Cerebellar nuclear complex (tissue), 1 donor: Measurements from ENCODE around the gene HAUS3.
"Not testable (repeated sequence)": the region's sequence is repeated elsewhere in the genome, so short reads cannot be mapped to it uniquely, and the experiment has no call there.

ENCODE experiments used
- DNase-seq, 2 experiments: peaks; one replicate each; lab custom pipeline; 2025; lab: John Stamatoyannopoulos, UW

HAUS3 gene

DNA sequence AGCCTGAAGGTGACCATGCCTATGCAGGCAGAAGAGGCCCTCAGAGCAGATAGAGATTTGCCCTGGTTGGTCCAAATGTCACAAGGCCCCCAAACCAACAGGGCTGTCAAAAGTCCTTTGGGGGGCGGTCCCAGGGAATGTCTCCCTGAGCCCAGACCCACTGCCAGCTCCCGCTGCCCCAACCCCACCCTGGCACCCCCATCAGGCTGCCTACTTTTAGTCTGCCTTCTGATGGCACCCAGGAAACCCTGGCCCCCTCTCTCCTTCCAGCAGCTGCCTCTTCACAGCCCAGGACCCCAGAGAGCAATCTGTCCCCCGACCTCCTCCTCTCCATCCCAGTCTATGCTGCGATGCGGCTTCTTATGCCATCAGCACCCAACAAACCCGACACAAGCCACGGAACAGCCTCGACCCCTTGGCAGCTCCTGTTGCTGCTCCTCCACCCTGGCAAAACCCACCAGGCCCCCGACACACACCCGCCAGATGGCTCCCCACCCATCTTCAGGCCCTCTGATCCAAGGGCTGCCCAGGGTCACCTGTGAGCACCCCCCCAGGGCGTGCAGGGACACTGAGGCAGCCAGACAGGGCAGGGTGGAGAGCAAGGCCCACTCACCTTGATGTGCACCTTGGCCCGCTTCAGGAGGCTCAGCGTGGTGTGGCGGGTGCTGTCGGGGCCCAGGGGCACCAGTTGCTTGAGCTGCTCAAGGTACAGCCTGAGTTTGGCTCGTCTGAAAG is 10.0 kb upstream of the HAUS3 start:
- DNase-seq = no peak

DNA sequence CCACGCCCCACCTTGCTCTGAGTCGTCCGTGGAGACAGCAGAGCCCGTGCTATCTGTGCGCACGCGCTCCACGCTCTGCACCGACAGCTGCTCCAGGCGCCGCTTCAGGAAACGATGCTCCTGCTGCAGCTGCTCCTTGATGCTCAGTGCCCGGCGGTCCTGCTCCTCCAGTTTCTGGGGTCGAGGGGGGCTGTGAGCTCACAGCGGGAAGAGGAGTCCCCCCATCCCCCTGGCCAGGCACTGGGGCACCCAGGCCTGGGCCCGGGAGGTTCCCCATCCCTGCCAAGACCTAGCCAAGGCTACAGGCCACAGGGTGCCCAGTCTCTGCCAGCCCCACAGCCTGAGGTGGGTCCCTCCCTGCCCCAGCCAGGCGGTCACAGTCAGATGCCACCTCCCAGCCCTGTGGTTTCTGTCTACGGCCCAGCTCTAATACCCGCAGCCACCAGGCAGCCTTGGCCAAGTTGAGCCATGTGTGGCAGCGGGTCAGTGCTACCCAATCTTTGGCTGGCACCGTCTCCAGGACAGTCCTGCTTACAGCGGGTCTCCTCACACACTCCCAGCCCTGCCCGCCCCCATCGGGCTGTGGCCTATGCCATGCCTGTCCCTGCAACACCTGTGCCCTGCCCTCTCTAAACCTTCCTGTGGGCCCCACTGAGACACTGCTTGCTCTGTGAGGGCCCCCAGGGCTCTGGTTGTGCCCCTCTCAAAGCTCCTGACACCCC is 9.3 kb upstream of the HAUS3 start:
- DNase-seq = no peak

DNA sequence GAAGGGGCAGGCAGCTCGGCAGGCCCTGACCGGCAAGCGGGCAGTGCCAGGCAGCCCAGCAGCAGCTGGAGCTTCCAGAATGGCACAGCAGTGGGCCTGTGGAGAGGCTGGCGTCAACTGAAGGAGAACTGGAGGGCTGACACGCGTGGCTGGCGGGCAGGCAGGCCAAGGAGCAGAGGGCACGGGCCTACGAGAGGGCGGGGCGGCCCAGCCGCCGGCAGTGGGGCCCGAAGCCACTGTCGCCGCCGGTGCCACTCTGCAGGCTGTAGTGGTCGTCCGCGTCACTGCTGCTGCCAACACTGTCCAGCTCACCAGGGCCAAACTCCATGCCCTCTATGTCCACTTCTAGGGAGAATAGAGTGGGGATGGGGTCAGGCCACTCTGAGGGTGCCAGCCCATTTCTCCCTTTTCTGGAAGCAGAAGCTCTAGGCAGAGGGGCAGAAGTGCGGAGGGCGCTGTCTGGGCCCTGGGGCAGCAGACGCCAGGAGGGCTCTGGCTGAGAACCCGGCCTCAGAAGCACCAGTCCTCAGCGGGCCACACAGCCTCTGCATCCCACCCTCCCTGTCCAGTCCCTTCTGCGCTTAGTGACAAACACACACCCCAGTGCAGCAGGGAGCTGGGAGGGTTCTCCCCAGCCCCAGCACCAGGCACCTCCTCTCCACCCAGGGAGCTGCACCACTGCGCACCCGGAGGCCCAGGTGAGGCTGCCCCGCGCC is 8.6 kb upstream of the HAUS3 start:
- no peak for DNase-seq

DNA sequence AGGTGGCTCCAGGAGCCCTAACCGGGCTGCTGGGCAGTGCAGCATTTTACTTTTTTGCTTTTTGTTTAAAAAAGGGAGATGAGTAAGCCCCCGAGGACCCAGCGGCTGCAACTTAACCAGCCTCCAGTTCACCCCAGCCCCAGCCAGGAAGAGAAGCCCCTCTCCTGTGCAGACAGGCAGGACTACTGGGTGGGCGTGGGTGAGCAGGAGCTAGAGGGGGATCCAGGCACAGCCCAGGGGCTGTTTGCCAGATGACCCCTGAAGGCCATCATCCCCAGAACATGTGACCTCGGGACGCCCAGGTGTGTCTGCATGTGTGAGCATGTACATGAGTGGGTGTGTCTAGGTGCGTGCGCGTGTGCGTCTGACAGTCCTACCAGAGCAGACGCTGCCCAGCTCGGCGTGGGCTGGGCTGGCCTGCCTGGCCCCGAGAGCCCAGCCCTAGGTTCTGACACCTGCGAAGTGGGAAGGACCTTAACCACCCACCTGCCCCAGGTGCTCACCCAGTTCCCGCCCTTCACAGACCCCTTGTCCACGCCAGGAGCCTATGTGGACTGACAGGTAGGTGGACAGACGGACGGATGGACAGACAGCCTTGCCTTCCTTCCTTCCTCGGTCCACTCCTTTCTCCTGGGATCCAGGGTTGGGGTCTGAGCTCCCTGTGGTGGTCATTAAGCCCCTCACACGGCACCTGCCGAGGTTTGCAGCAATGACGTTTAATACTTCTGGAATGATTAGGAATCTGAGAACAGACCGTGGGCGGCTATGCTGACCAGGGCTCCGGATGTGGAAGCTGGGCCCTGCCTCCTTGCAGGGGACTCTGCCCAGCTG is 7.8 kb upstream of the HAUS3 start:
- no peak for DNase-seq

DNA sequence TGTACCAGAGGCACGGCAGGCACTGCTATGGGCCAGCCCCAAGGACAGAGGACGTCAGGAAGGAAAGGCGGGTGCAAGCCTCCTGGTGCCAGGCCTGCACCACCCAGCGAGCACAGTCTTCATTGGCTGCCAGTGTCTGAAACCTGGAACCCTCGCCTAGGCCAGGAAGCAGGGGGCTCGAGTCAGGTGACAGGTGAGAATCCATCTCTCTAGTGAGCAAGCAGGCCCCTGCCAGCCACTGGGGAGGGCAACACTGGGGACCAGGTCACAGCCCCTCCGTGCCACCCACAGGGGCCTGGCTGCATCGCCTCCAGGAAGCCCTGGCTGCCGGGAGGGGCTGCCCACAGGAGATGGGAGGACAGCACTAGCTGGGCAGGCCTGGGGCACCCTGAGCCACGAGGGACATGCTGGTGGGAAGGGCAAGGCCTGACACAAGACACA is 6.9 kb upstream of the HAUS3 start:
- no peak for DNase-seq

DNA sequence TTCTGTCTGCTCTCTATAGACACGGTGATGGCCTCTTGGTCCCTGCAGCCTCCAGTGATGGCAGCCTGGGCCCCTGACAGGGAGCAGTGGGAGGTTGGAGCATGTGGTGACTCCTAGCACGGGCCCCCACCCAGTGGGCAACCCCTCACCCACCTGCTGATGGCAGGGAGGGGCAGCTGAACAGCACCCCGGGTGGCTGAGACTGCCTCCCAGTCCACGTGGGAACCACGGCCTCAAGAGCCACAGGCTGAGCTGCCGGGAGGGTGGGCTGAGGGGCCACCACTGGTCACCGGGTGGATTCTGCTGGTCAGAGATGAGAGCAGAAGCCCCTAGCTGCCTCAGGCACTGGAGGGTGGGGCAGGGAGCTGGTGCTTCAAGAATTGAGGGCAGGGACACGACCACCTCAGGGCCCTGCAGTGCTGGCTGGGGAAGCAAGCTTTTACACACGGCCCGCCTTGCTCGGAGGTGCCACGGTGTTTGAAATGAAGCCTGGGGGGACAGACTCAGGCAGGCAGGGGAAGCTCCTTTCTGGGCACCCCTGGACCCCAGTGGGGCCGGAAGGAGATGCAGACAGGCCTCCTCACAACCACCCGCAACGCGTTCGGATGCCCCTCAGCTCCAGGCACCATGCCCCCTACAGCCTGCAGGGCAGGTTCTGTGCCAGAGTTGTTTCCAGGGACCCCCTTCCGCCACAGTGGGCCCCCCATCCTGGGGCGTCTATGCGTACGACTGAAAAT is 6.3 kb upstream of the HAUS3 start:
- DNase-seq = no peak

DNA sequence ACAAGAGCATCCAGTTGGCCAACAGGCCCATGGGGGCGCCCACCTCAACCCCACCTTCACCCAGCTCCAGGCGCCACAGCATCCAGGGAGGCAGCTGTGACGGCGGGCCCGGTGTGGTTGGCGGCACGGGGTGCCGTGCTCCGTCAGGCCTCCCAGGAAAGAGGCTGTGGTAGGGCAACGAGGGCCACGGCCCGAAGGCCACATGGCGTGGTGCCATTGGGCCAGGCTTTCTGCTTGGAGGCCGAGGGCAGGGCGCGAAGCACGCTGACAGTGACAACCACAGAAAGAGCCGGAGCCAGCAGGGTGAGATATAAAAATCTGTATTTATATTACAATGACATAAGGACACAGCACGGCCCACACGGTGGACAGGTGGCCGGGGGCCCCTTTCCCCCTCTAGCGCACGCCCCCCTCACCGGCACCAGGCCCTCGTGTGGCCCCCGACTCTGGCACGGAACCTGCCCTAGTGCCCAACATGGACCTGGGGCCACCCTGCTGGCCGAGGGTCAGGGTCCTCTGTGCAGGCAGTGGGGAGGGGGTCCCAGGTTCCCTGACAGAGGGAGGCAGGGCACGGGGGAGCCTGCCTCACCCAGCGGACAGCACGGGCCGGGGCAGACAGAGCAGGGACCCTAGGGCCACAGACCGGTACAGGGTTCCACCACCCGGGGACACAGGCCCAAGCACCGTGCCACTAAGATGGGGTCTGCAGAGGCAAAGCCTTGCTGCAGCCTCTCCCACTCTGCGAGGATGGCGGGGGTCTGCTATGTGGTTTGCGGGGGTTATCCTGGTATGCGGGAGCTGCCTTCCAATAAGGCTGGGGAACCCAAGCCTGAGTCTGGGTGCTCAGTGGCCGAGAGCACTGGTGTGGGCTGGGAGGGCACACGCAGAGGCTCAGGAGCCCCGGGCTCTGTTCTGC is 5.5 kb upstream of the HAUS3 start:
- DNase-seq = no peak

DNA sequence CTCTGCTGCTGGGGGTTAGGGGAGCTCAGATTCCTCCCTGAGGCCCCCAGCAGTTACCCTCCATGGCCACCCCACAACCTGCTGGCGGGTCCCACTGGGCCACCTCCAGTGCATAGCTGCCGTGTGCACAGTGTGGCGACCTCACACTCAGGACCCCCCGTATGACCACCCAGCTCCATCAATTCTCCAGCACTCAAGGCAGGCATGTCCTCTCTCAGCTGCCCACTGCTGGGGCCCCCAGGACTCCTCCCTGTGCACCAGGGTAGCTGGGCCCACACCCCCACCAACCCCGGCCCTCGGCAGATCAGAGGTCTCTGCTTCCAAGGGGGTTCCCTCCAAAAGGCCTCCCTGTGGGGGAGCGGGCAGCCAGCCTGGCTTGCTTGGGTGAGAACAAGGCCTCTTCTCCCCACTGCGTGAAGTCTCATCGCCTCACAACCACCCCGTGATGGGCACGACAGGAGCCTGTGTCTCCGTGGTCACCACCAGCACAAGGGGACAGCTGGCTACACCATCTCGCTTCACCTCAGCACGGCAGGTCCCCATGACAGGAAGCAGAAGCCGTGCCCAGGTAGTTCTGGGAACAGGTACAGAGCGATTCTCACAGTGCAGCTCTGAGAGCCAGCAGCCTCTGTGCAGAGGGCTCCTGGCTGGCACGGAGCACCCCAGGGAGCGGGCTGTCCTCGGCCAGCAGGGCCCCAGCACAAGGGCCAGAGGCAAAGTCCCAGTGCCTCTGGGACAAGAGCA is 4.6 kb upstream of the HAUS3 start:
- no peak for DNase-seq

DNA sequence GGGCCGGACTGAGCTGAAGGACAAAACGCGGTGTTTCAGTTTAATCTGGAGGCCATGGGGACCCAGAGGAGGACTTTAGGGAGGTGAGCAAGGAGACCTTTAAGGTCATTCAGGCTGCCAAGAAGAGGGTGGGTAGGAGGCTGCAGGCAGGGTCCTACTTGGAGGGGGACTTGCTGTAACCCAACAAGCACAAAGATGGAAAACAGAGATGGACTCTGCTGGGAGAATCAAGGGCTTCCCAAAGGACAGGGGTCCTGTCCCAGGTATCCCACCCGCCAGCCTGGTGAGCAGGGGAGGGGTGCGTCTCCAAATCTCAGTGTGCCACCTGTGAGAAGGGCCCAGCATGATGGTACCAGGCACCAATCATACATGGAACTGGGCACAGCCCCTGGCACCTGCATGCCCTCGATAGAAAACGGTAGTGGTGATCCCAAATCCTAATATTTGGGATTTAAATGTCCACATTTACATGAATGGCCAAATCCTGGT is 3.9 kb upstream of the HAUS3 start:
- DNase-seq = no peak

DNA sequence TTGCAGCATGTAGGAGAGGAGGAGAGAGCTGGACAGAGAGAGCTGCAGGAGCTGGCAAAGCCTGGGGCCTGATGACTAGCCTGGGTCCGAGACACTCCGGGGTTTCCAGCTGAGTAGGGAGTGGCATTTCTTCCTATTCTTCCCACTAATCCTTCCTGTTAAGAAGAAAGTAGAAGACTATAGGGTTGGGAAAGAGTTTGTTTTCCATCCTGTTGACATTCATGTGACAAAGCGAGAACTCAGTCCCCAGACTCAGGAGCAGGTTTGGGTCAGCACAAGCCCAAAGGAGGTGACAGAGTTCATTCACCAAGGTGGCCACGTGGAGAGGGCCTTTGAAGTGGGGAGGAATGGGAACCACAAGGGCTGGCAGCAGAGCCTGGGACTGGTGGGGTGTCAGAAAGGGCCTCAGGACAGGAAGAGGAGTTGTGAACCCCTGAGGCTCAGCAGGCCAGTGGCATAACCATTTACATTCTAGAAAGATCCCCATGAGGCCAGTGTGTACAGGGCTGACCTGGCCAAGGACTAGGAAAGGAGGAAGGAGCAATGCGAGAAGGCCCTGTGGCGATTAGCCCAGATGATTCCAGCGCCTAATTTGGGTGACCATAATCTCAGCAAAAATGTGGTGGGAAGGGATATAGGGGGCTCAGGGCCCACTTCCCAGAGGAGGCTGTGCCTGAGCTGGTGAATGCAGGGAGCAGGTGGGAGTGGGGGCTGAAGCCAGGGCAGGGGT is 3.3 kb upstream of the HAUS3 start:
- DNase-seq = no peak

DNA sequence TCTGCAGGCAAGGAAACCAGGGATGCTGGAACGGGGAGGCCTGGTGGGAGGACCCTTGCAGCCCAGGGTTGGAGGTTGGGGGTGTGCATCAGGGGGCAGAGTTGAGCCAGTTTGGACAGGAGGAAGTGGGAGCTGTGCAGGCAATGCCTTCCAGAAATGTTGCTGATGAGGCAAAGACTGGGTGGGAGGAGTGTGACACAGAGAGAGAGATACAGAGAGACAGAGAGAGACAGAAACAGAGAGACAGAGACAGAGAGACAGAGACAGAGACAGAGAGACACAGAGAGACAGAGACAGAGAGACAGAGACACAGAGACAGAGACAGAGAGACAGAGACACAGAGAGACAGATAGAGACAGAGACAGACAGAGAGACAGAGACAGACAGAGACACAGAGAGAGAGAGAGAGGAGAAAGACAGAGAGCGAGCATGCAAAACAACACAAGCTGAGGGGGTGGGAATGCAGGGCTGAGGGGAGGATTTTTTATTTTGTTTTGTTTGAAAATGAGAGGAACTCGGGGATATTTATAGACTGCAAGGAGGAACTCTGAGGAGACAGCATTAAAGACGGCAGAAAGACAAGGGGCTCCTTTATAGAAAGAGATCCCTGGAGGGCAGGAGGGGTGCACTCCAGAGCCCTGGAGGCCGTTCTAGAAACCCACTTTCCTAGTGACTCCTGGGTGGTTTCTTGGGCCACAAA is 1.9 kb upstream of the HAUS3 start:
- no peak for DNase-seq

DNA sequence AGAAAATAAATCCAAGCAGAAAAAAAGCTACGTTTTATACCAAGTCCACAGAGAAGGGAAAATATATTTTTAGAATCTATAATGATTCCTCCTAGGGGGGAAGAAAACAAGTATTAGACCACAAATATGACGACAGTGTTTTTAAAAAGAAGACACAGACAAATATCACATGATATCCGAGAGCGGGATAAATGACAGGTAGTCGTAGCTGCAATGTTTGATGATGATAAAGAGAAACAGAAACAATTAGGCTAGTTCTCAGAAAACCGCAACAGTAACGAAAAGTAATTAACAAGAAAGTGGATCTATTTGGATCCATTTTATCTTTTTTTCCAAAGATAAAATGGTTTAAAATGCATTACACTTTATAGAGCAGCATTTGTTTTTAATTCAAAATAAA is 918 bp downstream of the HAUS3 start:
- no peak for DNase-seq

DNA sequence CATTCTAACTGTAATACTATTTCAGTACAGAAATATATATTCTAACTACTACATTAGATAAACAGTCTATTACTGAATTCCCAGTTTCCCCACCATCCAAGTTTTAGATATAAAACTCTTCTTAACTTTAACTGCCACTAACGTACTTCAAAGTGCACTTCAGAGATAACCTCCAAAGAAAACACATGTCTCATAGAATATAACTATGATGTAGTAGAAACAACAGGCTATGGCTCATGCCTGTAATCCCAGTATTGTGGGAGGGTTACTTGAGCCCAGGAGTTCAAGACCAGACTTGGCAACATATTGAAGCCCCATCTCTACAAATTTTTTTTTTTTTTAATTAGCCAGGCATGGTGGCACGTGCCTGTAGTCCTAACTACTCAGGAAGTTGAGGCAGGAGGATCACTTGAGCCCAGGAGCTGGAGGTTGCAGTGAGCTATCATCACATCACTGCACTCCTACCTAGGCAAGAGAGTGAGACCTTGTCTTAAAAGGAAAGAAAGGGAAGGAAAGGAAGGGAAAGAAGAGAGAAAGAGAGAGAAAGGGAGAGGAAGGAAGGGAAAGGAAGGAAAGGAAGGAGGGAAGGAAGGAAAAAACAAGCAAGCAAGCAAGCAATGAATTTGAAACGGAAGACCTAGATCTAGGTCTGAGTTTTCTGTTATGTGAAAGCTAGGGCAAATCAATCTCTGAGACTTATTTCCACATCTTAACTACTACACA is 4.8 kb downstream of the HAUS3 start:
- DNase-seq = no peak

DNA sequence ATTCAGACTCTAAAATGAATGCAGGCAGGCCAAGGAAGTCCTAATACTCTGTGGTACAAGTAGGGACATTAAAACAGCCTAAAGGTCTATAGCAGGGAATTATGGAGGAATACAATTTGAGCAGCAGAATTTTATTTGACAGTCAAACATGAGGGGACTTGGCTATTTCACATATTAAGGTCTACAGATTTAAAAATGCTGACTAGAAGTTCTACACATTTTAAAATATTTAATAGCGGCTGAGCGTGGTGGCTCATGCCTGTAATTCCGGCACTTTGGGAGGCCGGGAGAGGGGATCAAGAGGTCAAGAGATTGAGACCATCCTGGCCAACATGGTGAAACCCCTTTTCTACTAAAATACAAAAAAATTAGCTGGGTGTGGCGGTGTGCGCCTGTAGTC is 10.8 kb downstream of the HAUS3 start:
- no peak for DNase-seq

DNA sequence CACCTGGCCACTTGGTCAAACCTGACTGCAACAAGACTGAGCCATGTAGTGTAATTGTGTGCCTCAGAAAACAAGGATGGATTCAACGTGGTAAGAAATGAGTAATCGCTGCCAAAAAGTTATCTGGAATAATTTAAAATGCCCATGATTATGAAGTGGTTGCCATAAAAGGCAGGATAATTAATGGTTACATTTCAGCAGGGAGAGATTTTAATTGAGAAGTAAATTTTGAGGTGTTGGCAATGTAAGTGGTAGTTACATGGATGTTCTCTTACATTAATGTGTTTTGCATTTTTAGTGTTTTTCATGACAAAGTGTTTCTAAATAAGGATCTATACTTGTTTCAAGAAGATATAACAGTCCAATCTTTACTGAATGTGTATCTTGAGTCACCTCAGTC is 15.7 kb downstream of the HAUS3 start:
- DNase-seq = no peak

DNA sequence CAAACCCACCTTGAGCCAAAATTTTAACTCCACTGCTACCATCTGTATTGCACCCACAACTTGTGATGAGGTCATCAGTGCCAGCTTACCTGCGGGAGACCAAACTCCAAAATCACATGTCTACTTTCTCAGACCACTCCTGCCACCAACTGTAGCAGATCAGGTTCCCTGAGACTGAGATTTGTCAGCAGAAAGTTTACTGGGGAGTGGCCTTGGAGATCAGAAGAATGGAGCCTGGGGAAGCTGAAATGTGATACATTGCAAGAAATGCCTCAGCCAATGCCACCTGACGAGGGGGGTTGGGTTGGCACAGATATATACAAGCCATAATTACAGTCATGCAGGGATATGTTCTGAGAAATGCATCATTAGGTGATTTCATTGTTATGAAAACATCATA is 19.1 kb downstream of the HAUS3 start:
- DNase-seq = no peak

DNA sequence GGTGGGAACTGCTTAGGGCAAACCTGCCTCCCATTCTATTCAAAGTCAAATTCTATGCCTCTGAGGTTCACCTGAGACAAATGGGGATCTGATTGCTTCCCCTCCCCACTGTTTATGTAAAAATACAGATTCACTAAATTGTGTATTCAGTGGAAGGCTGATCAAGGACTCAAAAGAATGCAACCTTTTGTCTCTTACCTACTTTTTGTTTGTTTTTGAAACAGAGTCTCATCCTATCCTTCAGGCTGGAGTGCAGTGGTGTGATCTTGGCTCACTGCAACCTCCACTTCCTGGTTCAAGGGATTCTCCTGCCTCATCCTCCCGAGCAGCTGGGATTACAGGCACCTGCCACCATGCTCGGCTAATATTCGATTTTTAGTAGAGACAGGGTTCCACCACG is 20.5 kb downstream of the HAUS3 start:
- not testable (repeated sequence) for DNase-seq
